ENCODE measurements around the gene SLC1A2. TPM values are rescaled to one million over a fixed set of nuclear protein-coding genes. Genes with fewer than 3 reads are reported as not detected.
A peak's percentile ranks its signal among the peaks of the same experiment; 100 is the strongest.

The SLC1A2 gene
- total RNA-seq, 3 donors from 2014 or later = 0.32 to 23.7 (median 10.5) TPM

- Histone ChIP-seq H3K27ac (peak overlapping the region; percentile 72), H3K36me3 (no peaks in the 10 kb centered on the region), H3K4me3 (no peak overlapping the region), H3K27me3 (no peaks in the 10 kb centered on the region), H3K9me3 (no peaks in the 10 kb centered on the region), H3K4me1 (no peaks in the 10 kb centered on the region)
- intact Hi-C loops (cut with DNase I; ENCODE audit: low total_unique reads) = no loop called here
- no peak for DNase-seq (ENCODE audit: low spot score in 2 of 2)
- TF ChIP-seq CTCF (IDR thresholded peaks at IDR 0.05) (no peak), POLR2A (IDR thresholded peaks at IDR 0.05) (no peak), POLR2AphosphoS5 (IDR thresholded peaks at IDR 0.05) (no peak)
These were observed 40.1 kb upstream of the SLC1A2 start for GRCh38 chr11:35459489-35459888.

- intact Hi-C loops (cut with DNase I; ENCODE audit: low total_unique reads) = no loop called here
- Histone ChIP-seq H3K27ac (peak overlapping the region; percentile 69 to 72), H3K4me1 (no peaks in the 10 kb centered on the region), H3K4me3 (no peak overlapping the region), H3K36me3 (no peaks in the 10 kb centered on the region), H3K27me3 (no peaks in the 10 kb centered on the region), H3K9me3 (no peaks in the 10 kb centered on the region)
- peak in 1 of 3 donors; percentile 39 for TF ChIP-seq POLR2AphosphoS5 (IDR thresholded peaks at IDR 0.05)
- TF ChIP-seq CTCF (IDR thresholded peaks at IDR 0.05) = no peak
- peak in 1 of 2 donors; percentile 39 for DNase-seq (ENCODE audit: low spot score in 2 of 2)
These were observed 39.5 kb upstream of the SLC1A2 start for GRCh38 chr11:35458846-35459245.

- no peak for DNase-seq (ENCODE audit: low spot score in 2 of 2)
- intact Hi-C loops (cut with DNase I; ENCODE audit: low total_unique reads) = no loop called here
- H3K27ac ChIP-seq = peak overlapping the region in 1 of 2 donors; percentile 21
- no peaks in the 10 kb centered on the region for H3K36me3 ChIP-seq
- no peaks in the 10 kb centered on the region for H3K4me1 ChIP-seq
- TF ChIP-seq POLR2AphosphoS5 (IDR thresholded peaks at IDR 0.05) (no peak), CTCF (IDR thresholded peaks at IDR 0.05) (no peak), POLR2A (IDR thresholded peaks at IDR 0.05) (no peak)
- H3K27me3 ChIP-seq = no peaks in the 10 kb centered on the region
- H3K9me3 ChIP-seq = no peaks in the 10 kb centered on the region
- H3K4me3 ChIP-seq = no peak overlapping the region
These were observed 35.0 kb upstream of the SLC1A2 start for GRCh38 chr11:35454362-35454761.

GRCh38 chr11:35436581-35437250 lies 17.4 kb upstream of the SLC1A2 start:
- Histone ChIP-seq H3K4me1 (no peaks in the 10 kb centered on the region), H3K36me3 (no peaks in the 10 kb centered on the region), H3K9me3 (no peaks in the 10 kb centered on the region), H3K4me3 (no peak overlapping the region), H3K27me3 (no peaks in the 10 kb centered on the region), H3K27ac (no peak overlapping the region)
- DNase-seq (ENCODE audit: low spot score in 2 of 2) = no peak
- TF ChIP-seq CTCF (IDR thresholded peaks at IDR 0.05) = no peak
- intact Hi-C loops (cut with DNase I; ENCODE audit: low total_unique reads) = no loop called here

- Histone ChIP-seq H3K9me3 (no peaks in the 10 kb centered on the region), H3K27ac (no peak overlapping the region), H3K4me3 (no peak overlapping the region), H3K4me1 (no peaks in the 10 kb centered on the region), H3K27me3 (no peaks in the 10 kb centered on the region), H3K36me3 (no peaks in the 10 kb centered on the region)
- intact Hi-C loops (cut with DNase I; ENCODE audit: low total_unique reads) = no loop called here
- no peak for DNase-seq (ENCODE audit: low spot score in 2 of 2)
- TF ChIP-seq POLR2AphosphoS5 (IDR thresholded peaks at IDR 0.05) = no peak
- TF ChIP-seq CTCF (IDR thresholded peaks at IDR 0.05) = no peak
These were observed 14.2 kb upstream of the SLC1A2 start for GRCh38 chr11:35433588-35433987.

Data from breast epithelium (tissue), 4 donors.